Suprapubic skin (tissue), 3 donors: ENCODE results near the gene METTL5.

Source experiments
- CTCF ChIP-seq, 2 donors: fragments of 200-600 bp in 1 of 2; fragments of 450-650 bp in 1 of 2; sonication (generic) in 1 of 2; IDR thresholded peaks; one replicate each; pipeline ENCODE4 v1.5.1; 2016 to 2019; ENCODE audit warnings: antibody characterized with exemption in 2 of 2, mild to moderate bottlenecking in 1 of 2, moderate library complexity in 1 of 2
- EP300 ChIP-seq: sonication (generic); formaldehyde crosslinking; IDR thresholded peaks from one replicate; pipeline ENCODE4 v1.6.1; 2017; ENCODE audit warnings: antibody characterized with exemption
- POLR2A ChIP-seq, 2 donors: fragments of 450-650 bp; IDR thresholded peaks; one replicate each; pipeline ENCODE4 v1.6.1; 2017; ENCODE audit warnings: antibody characterized with exemption in 2 of 2, mild to moderate bottlenecking in 2 of 2, moderate library complexity in 2 of 2

GRCh38 chr2:169771021-169771420 lies 53.7 kb downstream of the METTL5 start:
- TF ChIP-seq EP300 (no peak), POLR2A (IDR thresholded peaks at IDR 0.05) (no peak), CTCF (IDR thresholded peaks at IDR 0.05) (no peak)
